GM18909 (cell line): ENCODE data around the gene INTU.
"Not testable (repeated sequence)": the region's sequence is repeated elsewhere in the genome, so short reads cannot be mapped to it uniquely, and the experiment has no call there.

ENCODE experiments used
- ATAC-seq: cut with Tn5 transposase; IDR thresholded peaks from one replicate; pipeline ENCODE4 v1.9.1; 2021; ENCODE audit warnings: mild to moderate bottlenecking; ENCODE audit not compliant: unreplicated experiment, poor library complexity

Gene INTU

DNA sequence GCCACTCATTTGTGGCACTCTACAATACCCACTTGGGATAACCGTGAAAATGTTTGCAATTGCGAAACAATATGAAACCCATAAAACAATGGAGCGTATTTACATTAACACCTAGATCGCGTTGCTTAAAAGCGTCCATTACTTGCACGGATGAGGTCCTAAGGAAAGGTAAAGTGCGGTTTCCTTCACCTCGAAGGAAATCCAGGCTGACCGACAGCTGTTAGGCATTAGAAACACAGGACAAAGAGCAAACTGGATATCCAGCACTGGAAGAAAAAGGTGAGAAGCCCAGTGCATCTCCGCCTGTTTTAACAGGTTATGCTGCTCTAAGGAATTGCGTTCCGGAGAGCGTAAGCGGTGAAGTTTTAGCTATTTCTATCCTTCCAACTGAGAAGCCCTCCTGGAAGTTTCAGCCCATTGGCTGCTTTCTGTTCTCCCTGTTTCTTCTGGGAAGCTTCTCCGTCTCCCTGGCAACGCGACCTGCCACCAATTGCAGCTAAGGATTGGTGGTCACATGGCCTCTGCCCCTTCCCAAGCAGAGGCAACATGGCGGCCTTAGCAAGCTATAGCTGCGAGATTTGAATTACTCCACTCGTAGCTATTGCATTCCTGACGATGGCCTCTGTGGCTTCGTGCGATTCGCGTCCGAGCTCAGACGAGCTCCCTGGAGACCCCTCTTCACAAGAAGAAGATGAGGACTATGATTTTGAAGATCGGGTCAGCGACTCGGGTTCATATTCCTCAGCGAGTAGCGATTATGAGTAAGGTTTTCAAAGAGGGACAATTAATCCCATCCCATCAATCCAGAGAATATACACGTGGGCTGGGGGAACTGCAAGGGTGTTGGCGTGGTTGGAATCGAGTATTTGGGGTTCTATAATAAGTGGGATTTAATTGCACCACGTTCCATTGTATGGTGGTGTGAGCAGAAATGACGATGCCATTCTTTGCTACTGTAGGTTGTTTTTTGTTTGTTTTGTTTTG lies at the start of gene INTU:
TSS of gene INTU (plus strand) at position 538 of the 984 bp plus-strand sequence. CDS start at position 616, 78 bp downstream.
- peak; percentile 99 for ATAC-seq

GRCh38 chr4:127586496-127586895 lies 46.3 kb upstream of the INTU start:
- ATAC-seq = not testable (repeated sequence)

DNA sequence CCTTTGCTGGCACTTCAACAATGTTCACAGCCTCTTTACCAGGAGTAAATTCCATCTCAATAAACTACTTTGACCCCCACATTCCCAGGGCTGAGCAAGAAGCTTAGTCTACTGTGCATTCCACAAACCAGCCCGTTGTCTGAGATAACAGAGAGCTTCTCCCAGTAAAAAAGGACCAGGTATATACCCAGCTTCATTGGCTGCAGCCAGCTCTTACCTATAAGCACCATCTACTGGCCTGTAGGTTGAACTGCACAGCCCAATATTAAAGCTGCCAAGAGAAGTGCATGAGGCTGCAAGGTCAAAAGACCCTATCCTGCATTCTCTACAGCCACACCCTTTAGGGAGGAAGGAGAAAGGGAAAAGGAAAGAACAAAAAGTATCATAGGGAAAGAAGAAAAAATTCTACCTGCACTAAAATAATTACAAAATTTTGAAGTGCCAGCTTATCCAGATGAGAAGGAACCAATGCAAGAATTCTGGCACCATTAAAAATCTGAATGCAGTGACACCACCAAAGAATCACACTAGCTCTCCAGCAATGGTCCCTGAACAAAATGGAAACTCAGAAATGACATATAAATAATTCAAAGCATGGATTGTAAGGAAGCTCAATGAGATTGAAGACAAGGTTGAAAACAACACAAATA lies 45.7 kb upstream of the INTU start:
- ATAC-seq = peak; percentile 98

GRCh38 chr4:127589153-127589552 lies 43.6 kb upstream of the INTU start:
- not testable (repeated sequence) for ATAC-seq

- no peak for ATAC-seq
Observed at GRCh38 chr4:127598656-127599055, 34.1 kb upstream of the INTU start.

DNA sequence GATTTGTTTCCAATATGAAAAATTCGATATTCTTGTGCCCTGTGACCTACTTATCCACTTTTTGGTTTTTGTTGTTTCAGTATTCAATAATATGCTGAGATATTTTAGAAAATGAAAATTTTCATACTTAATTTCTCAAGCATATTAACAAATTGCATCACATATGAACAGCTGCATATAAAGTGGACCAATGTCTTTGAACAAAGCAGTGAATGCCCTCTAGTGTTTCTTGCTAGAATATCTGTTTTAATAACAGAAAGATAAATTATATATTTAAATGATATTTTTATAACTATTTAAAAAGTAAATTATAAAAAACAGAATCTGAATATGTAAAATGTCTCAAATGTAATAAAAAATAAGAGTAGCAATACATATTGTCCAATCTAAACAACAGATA lies 31.7 kb upstream of the INTU start:
- no peak for ATAC-seq

DNA sequence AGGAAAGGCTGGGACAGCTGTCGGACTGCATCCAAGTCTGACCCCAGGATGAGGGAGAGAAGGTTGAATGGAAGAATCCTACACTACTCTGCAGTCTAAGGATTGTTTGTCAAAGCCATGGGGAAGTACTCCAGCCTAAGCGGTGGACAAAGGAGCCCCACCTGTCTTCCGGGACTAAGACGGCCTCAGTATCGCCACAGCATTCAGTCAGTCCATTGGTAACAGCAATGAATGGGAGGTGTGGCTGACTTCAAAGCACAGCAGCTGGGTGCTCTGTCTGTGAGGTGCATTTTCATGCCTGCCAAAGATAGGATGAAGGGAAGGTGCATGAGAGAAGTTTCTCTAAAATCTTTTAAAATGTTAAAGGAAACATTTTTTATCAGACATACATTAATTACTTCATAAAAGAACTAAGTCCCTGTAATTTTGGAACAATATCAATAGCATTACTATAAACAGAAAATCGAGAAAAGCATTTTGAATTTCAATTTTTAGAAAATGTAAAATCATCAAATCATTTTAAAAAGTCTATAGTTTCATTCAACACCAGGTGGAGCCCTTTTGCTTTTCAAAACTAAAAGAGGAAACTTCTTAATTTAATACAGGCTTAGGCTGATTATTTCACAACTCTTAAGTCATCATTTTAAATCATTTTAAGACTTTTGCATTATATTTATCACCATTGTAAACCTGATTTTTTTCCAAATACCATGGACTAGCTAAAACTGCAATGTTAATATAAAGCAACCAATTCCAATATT lies 27.6 kb upstream of the INTU start:
- ATAC-seq = no peak

GRCh38 chr4:127606823-127607222 lies 25.9 kb upstream of the INTU start:
- ATAC-seq = no peak

GRCh38 chr4:127609484-127609883 lies 23.3 kb upstream of the INTU start:
- no peak for ATAC-seq

GRCh38 chr4:127610488-127610887 lies 22.3 kb upstream of the INTU start:
- no peak for ATAC-seq

- ATAC-seq = no peak
Observed at GRCh38 chr4:127616898-127617297, 15.9 kb upstream of the INTU start.

DNA sequence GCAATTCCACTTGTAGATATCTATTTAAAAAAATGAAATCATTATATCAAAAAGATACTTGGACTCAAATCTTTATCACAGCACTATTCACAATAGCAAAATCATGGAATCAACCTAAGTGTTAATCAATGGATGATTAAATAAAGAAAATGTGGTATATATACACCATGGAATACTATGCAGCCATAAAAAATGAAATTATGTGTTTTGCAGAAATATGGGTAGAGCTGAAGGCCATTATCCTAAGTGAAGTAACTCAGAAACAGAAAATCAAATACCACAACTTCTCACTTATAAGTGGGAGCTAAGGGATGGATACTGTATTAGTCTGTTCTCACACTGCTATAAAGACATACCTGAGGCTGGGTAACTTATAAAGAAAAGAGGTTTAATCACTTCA lies 14.3 kb upstream of the INTU start:
- no peak for ATAC-seq

DNA sequence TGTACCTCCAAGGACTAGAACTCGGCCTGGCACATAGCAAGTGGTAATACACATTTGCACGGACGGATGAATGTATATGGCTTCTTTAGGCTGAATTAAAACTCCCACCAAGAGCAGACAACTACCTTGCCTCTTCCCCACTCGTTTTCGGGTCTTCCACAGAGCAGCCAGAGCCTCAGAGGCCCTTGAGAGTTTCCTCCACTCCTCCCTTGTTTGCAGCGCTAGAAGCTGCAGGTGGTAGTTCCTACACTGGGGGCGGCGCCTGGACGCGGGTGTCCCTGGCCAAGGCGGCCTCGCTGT lies 10.2 kb upstream of the INTU start:
- no peak for ATAC-seq

DNA sequence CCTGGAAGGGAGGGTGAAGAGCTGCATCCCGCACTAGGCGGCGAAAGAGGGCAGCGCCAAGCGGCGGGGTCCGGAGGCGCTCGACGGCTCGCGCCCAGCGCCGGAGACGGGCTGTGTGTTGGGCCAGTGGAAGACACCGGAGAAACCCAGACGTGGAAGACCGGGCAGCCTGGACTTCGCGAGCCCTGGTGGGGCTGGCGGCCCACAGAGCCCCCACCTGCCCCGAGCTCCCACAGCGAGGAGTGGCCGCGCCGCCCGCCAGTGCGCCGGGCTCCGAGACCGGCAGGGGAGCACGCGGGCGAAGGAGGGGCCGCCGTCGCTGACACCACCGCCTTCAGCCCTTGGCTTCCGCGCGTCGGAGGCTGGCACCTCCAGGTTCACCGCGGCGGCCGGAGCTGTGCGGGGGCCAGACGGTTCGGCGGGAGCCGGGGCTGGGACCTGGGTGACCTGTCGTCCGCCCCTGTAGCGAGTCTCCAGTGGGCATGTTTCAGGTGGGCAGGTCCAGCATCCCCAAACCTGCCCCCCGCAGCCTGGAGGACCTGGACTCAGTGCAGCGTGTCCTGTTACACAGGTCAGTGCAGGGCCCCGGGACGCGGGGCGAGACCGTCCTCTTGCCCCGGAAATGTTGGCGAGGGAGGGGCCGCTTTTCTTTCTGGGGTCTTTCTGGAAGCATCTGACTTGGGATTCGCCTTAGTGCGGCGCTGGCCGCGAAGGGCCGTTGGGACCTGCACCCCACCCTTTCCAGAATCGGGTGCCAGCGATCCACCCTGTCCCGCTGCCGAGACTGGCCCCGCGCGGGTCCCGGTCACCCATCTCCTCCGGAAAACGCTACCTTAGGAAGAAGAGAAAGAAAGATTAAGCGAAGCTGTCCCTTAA lies 9.6 kb upstream of the INTU start:
- peak; percentile 61 for ATAC-seq

GRCh38 chr4:127623797-127624083 lies 9.0 kb upstream of the INTU start:
- peak; percentile 22 for ATAC-seq

DNA sequence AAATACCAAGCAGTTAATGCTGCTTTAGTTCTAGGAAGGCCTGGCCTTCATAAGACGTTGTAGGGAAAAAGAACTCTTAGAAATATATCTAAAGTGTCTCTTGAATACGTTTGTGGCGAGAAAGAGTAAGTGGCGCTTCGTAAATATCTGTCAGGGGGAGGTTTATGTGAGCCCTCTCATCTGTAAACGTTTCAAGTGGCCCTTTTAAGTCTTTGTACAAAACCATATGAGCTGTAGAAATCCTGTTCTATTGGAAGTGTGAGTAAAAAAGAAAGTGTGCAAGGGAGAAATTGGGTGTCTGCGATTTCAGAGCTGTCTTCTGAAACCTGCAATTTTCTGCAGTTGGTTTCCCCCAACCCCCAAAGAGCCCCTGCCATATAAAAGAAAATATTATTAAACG lies 8.6 kb upstream of the INTU start:
- no peak for ATAC-seq

DNA sequence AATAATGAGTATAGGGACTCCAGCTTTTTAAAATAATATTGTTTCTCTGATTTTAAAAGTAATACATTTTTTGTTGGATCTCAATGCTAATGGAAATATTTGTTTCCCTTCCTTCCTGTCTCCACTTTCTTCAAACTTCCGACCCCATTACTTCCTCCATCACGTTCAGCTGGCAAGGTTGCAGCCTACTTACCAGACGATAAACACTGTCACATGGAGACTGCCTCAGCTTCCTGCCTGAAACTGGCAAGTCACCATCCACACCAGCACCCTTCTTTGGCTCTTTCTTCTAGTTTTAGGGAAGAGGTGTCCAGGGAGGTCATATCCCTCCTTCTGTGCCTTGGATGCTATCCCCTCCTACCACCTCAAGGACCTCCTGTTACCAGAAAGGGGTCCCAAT lies 3.4 kb upstream of the INTU start:
- no peak for ATAC-seq

DNA sequence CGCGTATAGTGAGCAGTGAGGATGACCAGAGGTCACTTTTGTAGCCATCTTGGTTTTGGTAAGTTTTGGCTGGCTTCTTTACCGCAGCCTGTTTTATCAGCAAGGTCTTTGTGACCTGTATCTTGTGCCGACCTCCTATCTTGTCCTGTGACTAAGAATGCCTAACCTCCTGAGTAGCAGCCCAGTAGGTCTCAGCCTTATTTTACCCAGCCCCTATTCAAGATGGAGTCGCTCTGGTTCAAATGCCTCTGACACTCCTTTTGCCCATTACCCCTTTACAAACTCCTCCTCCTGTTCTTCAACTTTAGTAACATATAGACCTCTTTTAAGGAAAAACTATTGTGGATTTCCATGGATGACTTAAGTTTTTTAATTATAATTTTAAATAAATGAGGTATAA lies 2.6 kb upstream of the INTU start:
- no peak for ATAC-seq

GRCh38 chr4:127631420-127631819 lies 1.3 kb upstream of the INTU start:
- ATAC-seq = no peak

DNA sequence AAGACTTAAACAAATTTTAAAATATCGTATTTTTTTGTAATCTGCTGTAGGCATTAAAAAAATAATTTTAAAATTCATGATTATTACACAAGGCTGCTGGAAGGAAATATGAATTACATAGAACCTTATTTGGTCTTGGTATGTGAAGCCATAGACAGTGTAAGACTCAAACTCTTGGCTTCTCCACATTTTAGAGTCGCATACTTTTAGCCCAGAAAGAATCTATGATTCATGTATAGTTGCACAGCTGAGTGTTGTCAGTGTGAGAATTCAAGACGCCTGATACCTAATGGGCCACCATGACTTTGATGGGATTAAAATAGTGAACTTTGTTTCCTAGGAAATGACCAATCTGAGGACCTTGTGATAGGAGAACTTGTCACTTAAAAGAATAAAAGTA lies 1.4 kb downstream of the INTU start:
- no peak for ATAC-seq
